ENCODE results near the gene IFNE. TPM values are rescaled to one million over a fixed set of nuclear protein-coding genes. Genes with fewer than 3 reads are reported as not detected.
"Not testable (repeated sequence)": the region's sequence is repeated elsewhere in the genome, so short reads cannot be mapped to it uniquely, and the experiment has no call there.

IFNE gene
- total RNA-seq, 2 experiments from 2014 or later = not detected

GRCh38 chr9:21470126-21470525 is 12.0 kb downstream of the IFNE start:
- H3K36me3 Mint-ChIP-seq = no peaks in the 10 kb centered on the region
- ATAC-seq = no peak
- no peak overlapping the region for H3K27ac Mint-ChIP-seq
- H3K4me1 Mint-ChIP-seq = no peaks in the 10 kb centered on the region
- no peaks in the 10 kb centered on the region for H3K9me3 Mint-ChIP-seq (ENCODE audit: low read depth)
- CTCF ChIA-PET = no interaction called here
- DNase-seq = no peak
- H3K4me3 Mint-ChIP-seq = no peak overlapping the region
- peaks cover 23% of the 10 kb centered on the region for H3K27me3 Mint-ChIP-seq

DNA sequence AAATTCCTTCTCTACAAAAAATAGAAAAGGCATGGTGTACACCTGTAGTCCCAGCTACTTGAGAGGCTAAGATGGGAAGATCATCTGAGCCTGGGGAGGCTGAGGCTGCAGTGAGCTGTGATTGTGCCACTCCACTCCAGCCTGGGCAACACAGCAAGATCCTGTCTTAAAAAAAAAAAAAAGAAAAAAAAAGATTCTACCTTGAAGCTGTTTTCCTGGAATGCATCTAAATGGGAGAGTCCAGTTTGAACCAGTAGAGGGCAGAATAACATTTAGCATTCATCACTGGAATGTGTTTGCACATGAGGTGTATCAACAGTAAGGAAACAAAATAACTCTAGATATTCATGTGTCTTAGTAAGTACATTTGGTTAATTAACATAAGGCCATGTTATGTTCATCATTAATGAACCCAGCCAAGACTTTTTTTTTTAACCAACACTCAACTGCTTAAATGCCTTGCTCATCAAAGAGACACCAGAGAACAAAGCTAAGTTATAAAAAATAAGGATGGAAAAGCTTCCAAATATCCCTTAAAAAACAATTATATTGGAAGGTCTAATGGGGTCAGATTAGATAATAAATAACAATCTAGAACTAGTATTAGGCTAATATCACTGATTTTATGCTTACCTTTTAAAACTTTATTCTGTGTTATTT is 16.1 kb downstream of the IFNE start:
- Mint-ChIP-seq H3K27me3 (peaks cover 36% of the 10 kb centered on the region), H3K27ac (no peak overlapping the region), H3K9me3 (ENCODE audit: low read depth) (peaks cover 5% of the 10 kb centered on the region), H3K36me3 (peaks cover 2% of the 10 kb centered on the region), H3K4me3 (no peak overlapping the region), H3K4me1 (no peaks in the 10 kb centered on the region)
- CTCF ChIA-PET = interaction anchor here (0.6 to 3.0 kb wide), 22 partner anchors 9 to 336 kb away, joined by 3 to 21 read pairs (median 4); partner anchors contain the start of gene MTAP
- no peak for DNase-seq
- peak; percentile 51 for ATAC-seq

- CTCF ChIA-PET = interaction anchor here (0.8 to 3.0 kb wide), 9 partner anchors 94 to 336 kb away, joined by 3 to 21 read pairs (median 4); no protein-coding TSS in a partner anchor
- H3K4me3 Mint-ChIP-seq = no peak overlapping the region
- ATAC-seq = no peak
- H3K4me1 Mint-ChIP-seq = no peaks in the 10 kb centered on the region
- H3K27ac Mint-ChIP-seq = no peak overlapping the region
- peaks cover 2% of the 10 kb centered on the region for H3K36me3 Mint-ChIP-seq
- peaks cover 5% of the 10 kb centered on the region for H3K9me3 Mint-ChIP-seq (ENCODE audit: low read depth)
- H3K27me3 Mint-ChIP-seq = peaks cover 45% of the 10 kb centered on the region
- DNase-seq = no peak
These were observed 17.0 kb downstream of the IFNE start for GRCh38 chr9:21465138-21465537.

DNA sequence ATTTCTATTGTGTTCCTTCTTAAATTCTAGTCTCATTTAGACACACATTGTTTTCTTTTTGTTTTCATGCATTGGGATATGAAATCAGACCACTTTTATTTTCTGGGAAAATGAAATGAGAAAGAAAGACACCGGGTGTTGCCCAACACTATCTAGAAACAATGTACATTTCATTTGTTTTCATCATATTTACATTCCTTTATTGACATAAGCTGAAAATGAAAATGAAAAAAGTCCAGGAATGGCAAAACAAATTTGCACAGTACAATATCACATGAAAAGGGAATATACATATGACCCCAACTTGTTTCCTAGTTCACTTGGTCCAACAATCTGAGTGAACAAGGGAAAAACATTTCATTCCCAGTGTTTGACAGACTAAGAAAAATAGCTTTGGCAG is 20.7 kb downstream of the IFNE start:
- no peaks in the 10 kb centered on the region for H3K4me1 Mint-ChIP-seq
- no peak for ATAC-seq
- CTCF ChIA-PET = interaction anchor here (1.0 to 1.4 kb wide), 3 partner anchors 70 to 329 kb away, joined by 3 to 4 read pairs (median 3); no protein-coding TSS in a partner anchor
- peaks cover 57% of the 10 kb centered on the region for H3K27me3 Mint-ChIP-seq
- H3K27ac Mint-ChIP-seq = no peak overlapping the region
- no peak overlapping the region for H3K4me3 Mint-ChIP-seq
- peaks cover 2% of the 10 kb centered on the region for H3K36me3 Mint-ChIP-seq
- no peak for DNase-seq
- H3K9me3 Mint-ChIP-seq (ENCODE audit: low read depth) = peaks cover 5% of the 10 kb centered on the region

GRCh38 chr9:21455320-21455719 is 26.8 kb downstream of the IFNE start:
- H3K36me3 Mint-ChIP-seq = no peaks in the 10 kb centered on the region
- no peak overlapping the region for H3K27ac Mint-ChIP-seq

GRCh38 chr9:21454149-21454548 is 28.0 kb downstream of the IFNE start:
- Mint-ChIP-seq H3K36me3 (no peaks in the 10 kb centered on the region), H3K9me3 (ENCODE audit: low read depth) (no peaks in the 10 kb centered on the region), H3K27ac (no peak overlapping the region), H3K4me1 (no peaks in the 10 kb centered on the region), H3K4me3 (no peak overlapping the region), H3K27me3 (peaks cover 37% of the 10 kb centered on the region)
- no peak for DNase-seq
- CTCF ChIA-PET = interaction anchor here (1.1 to 2.1 kb wide), 5 partner anchors 20 to 271 kb away, joined by 3 to 6 read pairs (median 4); no protein-coding TSS in a partner anchor
- ATAC-seq = no peak

More at GRCh38 chr9:21455320-21455719, 26.8 kb downstream of the IFNE start:
- no peaks in the 10 kb centered on the region for H3K9me3 Mint-ChIP-seq (ENCODE audit: low read depth)
- peaks cover 41% of the 10 kb centered on the region for H3K27me3 Mint-ChIP-seq
- H3K4me3 Mint-ChIP-seq = no peak overlapping the region
- ATAC-seq = peak; percentile 64
- CTCF ChIA-PET = interaction anchor here (0.6 to 2.1 kb wide), 18 partner anchors 8 to 272 kb away, joined by 3 to 9 read pairs (median 4); no protein-coding TSS in a partner anchor
- DNase-seq = no peak
- H3K4me1 Mint-ChIP-seq = no peaks in the 10 kb centered on the region

DNA sequence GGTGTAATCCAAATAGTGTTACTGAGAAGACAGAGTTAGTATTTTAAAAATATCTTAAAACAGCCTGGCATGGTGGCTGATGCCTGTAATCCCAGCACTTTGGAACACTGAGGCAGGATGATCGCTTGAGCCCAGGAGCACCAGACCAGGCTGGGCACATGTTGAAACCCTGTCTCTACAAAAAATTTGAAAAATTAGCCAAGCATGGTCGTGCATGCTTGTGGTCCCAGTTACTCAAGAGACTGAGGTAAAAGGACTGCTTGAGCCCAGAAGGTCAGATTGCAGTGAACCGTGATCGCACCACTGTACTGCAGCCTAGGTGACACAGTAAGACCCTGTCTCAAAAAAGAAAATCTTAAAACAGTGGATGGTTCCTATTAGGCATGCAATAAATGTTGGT is 29.4 kb downstream of the IFNE start:
- CTCF ChIA-PET = interaction anchor here (1.1 to 1.2 kb wide), 2 partner anchors 56 to 257 kb away, joined by 3 read pairs; no protein-coding TSS in a partner anchor
- H3K36me3 Mint-ChIP-seq = no peaks in the 10 kb centered on the region
- no peak overlapping the region for H3K27ac Mint-ChIP-seq

GRCh38 chr9:21450733-21451394 is 31.2 kb downstream of the IFNE start:
- H3K4me1 Mint-ChIP-seq = no peaks in the 10 kb centered on the region
- ATAC-seq (no peak), DNase-seq (no peak)
- peaks cover 24% of the 10 kb centered on the region for H3K27me3 Mint-ChIP-seq
- H3K9me3 Mint-ChIP-seq (ENCODE audit: low read depth) = no peaks in the 10 kb centered on the region
- no peak overlapping the region for H3K4me3 Mint-ChIP-seq
- CTCF ChIA-PET = no interaction called here
- H3K36me3 Mint-ChIP-seq = no peaks in the 10 kb centered on the region
- H3K27ac Mint-ChIP-seq = no peak overlapping the region

More for the DNA sequence above, 29.4 kb downstream of the IFNE start:
- DNase-seq (no peak), ATAC-seq (no peak)
- H3K4me1 Mint-ChIP-seq = no peaks in the 10 kb centered on the region
- H3K9me3 Mint-ChIP-seq (ENCODE audit: low read depth) = no peaks in the 10 kb centered on the region
- peaks cover 30% of the 10 kb centered on the region for H3K27me3 Mint-ChIP-seq
- no peak overlapping the region for H3K4me3 Mint-ChIP-seq

GRCh38 chr9:21449312-21449711 is 32.8 kb downstream of the IFNE start:
- ATAC-seq; H3K4me3 Mint-ChIP-seq; H3K36me3 Mint-ChIP-seq; H3K4me1 Mint-ChIP-seq; H3K27ac Mint-ChIP-seq; CTCF ChIA-PET; H3K9me3 Mint-ChIP-seq (ENCODE audit: low read depth); DNase-seq: not testable (repeated sequence)
- peaks cover 24% of the 10 kb centered on the region for H3K27me3 Mint-ChIP-seq

DNA sequence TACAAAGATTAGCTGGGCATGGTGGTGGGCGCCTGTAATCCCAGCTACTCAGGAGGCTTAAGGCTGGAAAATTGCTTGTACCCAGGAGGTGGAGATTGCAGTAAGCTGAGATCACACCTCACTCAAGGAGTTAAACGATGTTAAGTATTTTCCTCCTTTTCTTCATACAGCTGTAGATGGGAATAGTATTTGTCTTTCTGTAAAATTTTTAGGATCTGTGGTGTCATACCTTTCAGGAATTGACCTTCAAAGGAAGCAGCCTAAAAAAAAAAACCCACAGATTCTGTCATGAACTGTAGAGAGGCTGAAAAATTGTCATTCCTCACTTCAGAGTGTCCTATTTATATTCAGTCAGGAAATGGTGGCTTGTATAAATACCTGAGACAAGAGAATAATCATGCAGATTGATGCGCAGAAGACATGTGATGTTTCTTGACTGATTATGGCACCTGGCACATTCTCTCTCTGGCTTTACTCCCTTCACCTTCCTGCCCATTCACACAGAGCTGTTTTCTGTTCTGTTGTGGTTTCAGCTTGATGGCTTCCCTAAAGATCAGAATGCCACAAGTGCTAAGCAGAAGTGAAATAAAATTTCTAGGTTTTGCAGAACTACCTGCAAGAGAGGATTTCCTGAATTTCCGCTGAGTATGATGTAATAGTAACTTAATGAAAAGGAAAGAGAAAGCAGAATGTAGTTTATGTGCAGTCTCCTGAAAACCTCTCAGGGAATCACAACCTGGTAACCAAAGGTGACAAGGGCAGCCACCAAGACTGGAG is 38.1 kb downstream of the IFNE start:
- peak overlapping the region; percentile 15 for H3K27ac Mint-ChIP-seq
- H3K27me3 Mint-ChIP-seq = peaks cover 14% of the 10 kb centered on the region
- CTCF ChIA-PET = interaction anchor here (0.9 to 2.7 kb wide), 4 partner anchors 10 to 191 kb away, joined by 3 to 9 read pairs (median 3); no protein-coding TSS in a partner anchor
- H3K4me3 Mint-ChIP-seq = peak overlapping the region; percentile 45
- H3K4me1 Mint-ChIP-seq = peaks cover 14% of the 10 kb centered on the region
- ATAC-seq (peak; percentile 63), DNase-seq (no peak)
- no peaks in the 10 kb centered on the region for H3K36me3 Mint-ChIP-seq
- no peaks in the 10 kb centered on the region for H3K9me3 Mint-ChIP-seq (ENCODE audit: low read depth)

DNA sequence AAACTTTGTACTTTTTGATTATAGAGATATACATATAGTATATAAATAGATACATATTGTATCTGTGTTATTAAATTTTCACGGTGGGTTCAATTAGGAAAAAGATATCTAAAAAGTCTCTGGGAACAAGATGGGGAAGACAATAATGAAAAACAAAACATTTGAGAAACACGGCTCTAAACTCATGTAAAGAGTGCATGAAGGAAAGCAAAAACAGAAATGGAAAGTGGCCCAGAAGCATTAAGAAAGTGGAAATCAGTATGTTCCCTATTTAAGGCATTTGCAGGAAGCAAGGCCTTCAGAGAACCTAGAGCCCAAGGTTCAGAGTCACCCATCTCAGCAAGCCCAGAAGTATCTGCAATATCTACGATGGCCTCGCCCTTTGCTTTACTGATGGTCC is 42.0 kb downstream of the IFNE start, which contains the start of gene IFNA1:
IFNA1 (plus strand) TSS at position 301 of the 400 bp plus-strand sequence; CDS start at position 370, 69 bp downstream.
- DNase-seq (no peak), ATAC-seq (no peak)
- H3K9me3 Mint-ChIP-seq (ENCODE audit: low read depth) = no peaks in the 10 kb centered on the region
- H3K27ac Mint-ChIP-seq = no peak within 1 kb of the TSS
- CTCF ChIA-PET = interaction anchor here (1.6 kb wide), 1 partner anchor 204 kb away, joined by 4 read pairs; no protein-coding TSS in a partner anchor
- no peak within 1 kb of the TSS for H3K4me3 Mint-ChIP-seq
- H3K36me3 Mint-ChIP-seq = no peaks in the 10 kb centered on the region
- H3K27me3 Mint-ChIP-seq = peaks cover 15% of the 10 kb centered on the region
- H3K4me1 Mint-ChIP-seq = peaks cover 14% of the 10 kb centered on the region

GRCh38 chr9:21435015-21435383 is 47.1 kb downstream of the IFNE start:
- CTCF ChIA-PET = interaction anchor here (0.9 to 2.5 kb wide), 12 partner anchors 9 to 182 kb away, joined by 3 to 11 read pairs (median 7); no protein-coding TSS in a partner anchor
- not testable (repeated sequence) for ATAC-seq; H3K9me3 Mint-ChIP-seq (ENCODE audit: low read depth); DNase-seq; H3K4me3 Mint-ChIP-seq; H3K36me3 Mint-ChIP-seq; H3K4me1 Mint-ChIP-seq; H3K27ac Mint-ChIP-seq
- H3K27me3 Mint-ChIP-seq = peaks cover 28% of the 10 kb centered on the region
